NCI-H2081 (cell line): Measurements from ENCODE around the gene CSRP3.

Experiments
- DNase-seq, 2 experiments: peaks; one replicate each; lab custom pipeline; 2025; lab: John Stamatoyannopoulos, UW

CSRP3 gene

GRCh38 chr11:19225581-19225980 is 23.8 kb upstream of the CSRP3 start:
- DNase-seq = no peak

GRCh38 chr11:19225123-19225522 is 23.3 kb upstream of the CSRP3 start:
- no peak for DNase-seq

GRCh38 chr11:19220903-19221724 is 19.3 kb upstream of the CSRP3 start:
- DNase-seq = no peak

- no peak for DNase-seq
Observed at GRCh38 chr11:19218786-19219460, 17.1 kb upstream of the CSRP3 start.

- no peak for DNase-seq
Observed at GRCh38 chr11:19218216-19218615, 16.4 kb upstream of the CSRP3 start.

GRCh38 chr11:19216709-19217374 is 15.1 kb upstream of the CSRP3 start:
- DNase-seq = no peak

- DNase-seq = no peak
Observed at GRCh38 chr11:19216021-19216420, 14.2 kb upstream of the CSRP3 start.

- DNase-seq = no peak
Observed at GRCh38 chr11:19209617-19210370, 8.0 kb upstream of the CSRP3 start.

GRCh38 chr11:19208959-19209546 is 7.3 kb upstream of the CSRP3 start:
- no peak for DNase-seq

GRCh38 chr11:19208181-19208580 is 6.4 kb upstream of the CSRP3 start:
- DNase-seq = no peak

- no peak for DNase-seq
Observed at GRCh38 chr11:19204836-19205235, 3.1 kb upstream of the CSRP3 start.

- DNase-seq = no peak
Observed at GRCh38 chr11:19200410-19201201, 1.2 kb downstream of the CSRP3 start.

GRCh38 chr11:19199771-19200170 is 2.0 kb downstream of the CSRP3 start:
- no peak for DNase-seq

GRCh38 chr11:19199048-19199447 is 2.7 kb downstream of the CSRP3 start:
- no peak for DNase-seq

- DNase-seq = no peak
Observed at GRCh38 chr11:19196432-19196831, 5.4 kb downstream of the CSRP3 start.

- no peak for DNase-seq
Observed at GRCh38 chr11:19194620-19195308, 7.0 kb downstream of the CSRP3 start.

GRCh38 chr11:19193916-19194315 is 7.9 kb downstream of the CSRP3 start:
- DNase-seq = no peak

- DNase-seq = no peak
Observed at GRCh38 chr11:19191530-19192169, 10.1 kb downstream of the CSRP3 start.

- peak in 1 of 2 experiments; percentile 40 for DNase-seq
Observed at GRCh38 chr11:19187833-19188258, 13.9 kb downstream of the CSRP3 start.
